Right atrium auricular region (tissue), 2 donors: ENCODE results near the gene NEU4. TPM values are rescaled to one million over a fixed set of nuclear protein-coding genes. Genes with fewer than 3 reads are reported as not detected.

Experiments used
- DNase-seq: peaks from one replicate; pipeline ENCODE4 v3.0.0-alpha.2; 2019; ENCODE audit warnings: low spot score
- H3K27ac ChIP-seq, 2 donors: fragments of 200-600 bp; sonication (generic); 1 replicate in 1 of 2; 2 replicates in 1 of 2; pipeline ENCODE4 v1.5.1; 2016 to 2019
- H3K27me3 ChIP-seq, 2 donors: fragments of 200-600 bp; sonication (generic); one replicate each; pipeline versions ENCODE4 v1.5.1 to v1.6.0; 2017 to 2019
- H3K36me3 ChIP-seq: fragments of 200-600 bp; sonication (generic); one replicate; pipeline ENCODE4 v1.5.1; 2016
- H3K4me1 ChIP-seq, 2 donors: fragments of 200-600 bp; sonication (generic); one replicate each; pipeline versions ENCODE4 v1.5.1 to v1.6.0; 2017 to 2019
- H3K4me3 ChIP-seq, 2 donors: fragments of 200-600 bp; sonication (generic); 1 replicate in 1 of 2; 2 replicates in 1 of 2; pipeline ENCODE4 v1.5.1; 2017 to 2019; ENCODE audit warnings: mild to moderate bottlenecking in 1 of 2, moderate library complexity in 1 of 2
- H3K9me3 ChIP-seq, 2 donors: fragments of 200-600 bp; sonication (generic); one replicate each; pipeline ENCODE4 v1.5.1; 2019
- CTCF ChIP-seq, 2 donors: fragments of 200-600 bp; sonication (generic); IDR thresholded peaks; one replicate each; pipeline ENCODE4 v1.5.1; 2019; ENCODE audit warnings: antibody characterized with exemption in 2 of 2
- total RNA-seq, 2 donors: library from RNA; depleted of rRNA; stranded (reverse); fragments of >200 nt; gene quantifications; one replicate each; pipeline ENCODE4 v1.1.0, GENCODE V29; 2016

NEU4 gene
- total RNA-seq, 2 donors from 2014 or later = 0.31 TPM; not detected in 1

- Histone ChIP-seq H3K9me3 (no peaks in the 10 kb centered on the region), H3K27me3 (no peaks in the 10 kb centered on the region), H3K27ac (no peak overlapping the region), H3K4me3 (no peak overlapping the region), H3K4me1 (peaks cover 0 to 23% of the 10 kb centered on the region in 2 donors), H3K36me3 (no peaks in the 10 kb centered on the region)
- TF ChIP-seq CTCF (IDR thresholded peaks at IDR 0.05) = no peak
- DNase-seq = no peak
Measured at GRCh38 chr2:241811952-241812729, 3.1 kb downstream of the NEU4 start.

DNA sequence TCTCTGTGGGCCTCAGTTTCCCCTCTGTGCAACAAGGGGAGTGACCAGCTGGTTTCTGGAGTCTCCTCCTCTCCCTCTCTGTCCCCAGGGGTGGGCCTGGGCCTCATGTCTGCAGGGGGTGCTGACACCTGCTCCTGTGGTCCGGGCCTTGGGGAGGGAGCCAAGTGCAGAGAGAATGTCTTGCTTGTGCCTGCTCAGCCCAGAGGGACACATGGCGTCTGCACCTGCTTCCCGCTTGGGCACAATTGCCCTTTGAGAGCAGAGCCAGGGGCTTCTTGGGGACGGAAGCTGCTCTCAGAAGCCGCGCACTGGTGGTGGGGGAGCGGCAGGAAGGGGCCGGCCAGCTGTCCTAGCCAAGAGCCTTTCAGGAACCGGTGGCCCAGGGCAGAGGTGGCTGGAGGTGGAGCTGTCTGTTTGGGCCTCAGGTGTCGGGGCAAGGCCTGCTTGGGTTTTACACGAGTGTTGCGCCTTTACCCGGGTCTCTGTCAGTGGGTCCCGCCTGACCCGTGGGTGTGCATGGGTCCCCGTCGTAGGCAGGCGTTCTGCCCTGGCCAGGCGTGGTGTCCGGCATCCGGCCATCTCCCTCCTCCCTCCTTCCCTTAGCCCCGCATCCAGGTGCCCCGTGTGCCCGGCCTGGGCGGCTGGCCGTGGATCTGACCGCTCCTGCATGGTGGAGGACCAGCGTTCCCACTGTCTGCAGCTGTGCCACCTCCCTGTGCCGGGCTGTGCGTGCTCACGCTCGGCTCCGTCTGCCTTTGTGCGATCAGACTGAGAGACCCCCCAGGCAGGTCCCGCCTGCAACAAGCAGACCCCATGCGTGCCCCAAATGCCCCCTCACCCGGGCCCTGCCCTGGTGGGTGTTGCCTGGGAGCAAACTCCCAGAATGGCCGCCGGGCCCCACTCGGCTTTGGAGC, 4.0 kb downstream of the NEU4 start:
- Histone ChIP-seq H3K27ac (no peak overlapping the region), H3K4me3 (no peak overlapping the region), H3K36me3 (no peaks in the 10 kb centered on the region), H3K4me1 (peaks cover 0 to 25% of the 10 kb centered on the region in 2 donors), H3K9me3 (no peaks in the 10 kb centered on the region), H3K27me3 (no peaks in the 10 kb centered on the region)
- DNase-seq = no peak
- TF ChIP-seq CTCF (IDR thresholded peaks at IDR 0.05) = no peak

GRCh38 chr2:241813644-241814392, 4.8 kb downstream of the NEU4 start:
- H3K27me3 ChIP-seq = no peaks in the 10 kb centered on the region
- no peaks in the 10 kb centered on the region for H3K36me3 ChIP-seq
- no peaks in the 10 kb centered on the region for H3K9me3 ChIP-seq
- H3K4me1 ChIP-seq = peaks cover 0 to 25% of the 10 kb centered on the region in 2 donors
- TF ChIP-seq CTCF (IDR thresholded peaks at IDR 0.05) = no peak
- no peak overlapping the region for H3K27ac ChIP-seq
- no peak for DNase-seq
- no peak overlapping the region for H3K4me3 ChIP-seq

DNA sequence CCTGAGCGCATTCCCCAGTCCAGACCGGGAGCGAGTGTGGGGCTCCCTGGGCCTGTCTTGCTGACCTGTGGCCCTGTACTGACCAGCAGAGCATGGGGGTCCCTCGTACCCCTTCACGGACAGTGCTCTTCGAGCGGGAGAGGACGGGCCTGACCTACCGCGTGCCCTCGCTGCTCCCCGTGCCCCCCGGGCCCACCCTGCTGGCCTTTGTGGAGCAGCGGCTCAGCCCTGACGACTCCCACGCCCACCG, 5.3 kb downstream of the NEU4 start:
- H3K27me3 ChIP-seq = no peaks in the 10 kb centered on the region
- no peaks in the 10 kb centered on the region for H3K9me3 ChIP-seq
- no peak overlapping the region for H3K27ac ChIP-seq
- no peak for DNase-seq
- peaks cover 0 to 25% of the 10 kb centered on the region in 2 donors for H3K4me1 ChIP-seq
- no peak for TF ChIP-seq CTCF (IDR thresholded peaks at IDR 0.05)
- no peaks in the 10 kb centered on the region for H3K36me3 ChIP-seq
- H3K4me3 ChIP-seq = no peak overlapping the region

DNA sequence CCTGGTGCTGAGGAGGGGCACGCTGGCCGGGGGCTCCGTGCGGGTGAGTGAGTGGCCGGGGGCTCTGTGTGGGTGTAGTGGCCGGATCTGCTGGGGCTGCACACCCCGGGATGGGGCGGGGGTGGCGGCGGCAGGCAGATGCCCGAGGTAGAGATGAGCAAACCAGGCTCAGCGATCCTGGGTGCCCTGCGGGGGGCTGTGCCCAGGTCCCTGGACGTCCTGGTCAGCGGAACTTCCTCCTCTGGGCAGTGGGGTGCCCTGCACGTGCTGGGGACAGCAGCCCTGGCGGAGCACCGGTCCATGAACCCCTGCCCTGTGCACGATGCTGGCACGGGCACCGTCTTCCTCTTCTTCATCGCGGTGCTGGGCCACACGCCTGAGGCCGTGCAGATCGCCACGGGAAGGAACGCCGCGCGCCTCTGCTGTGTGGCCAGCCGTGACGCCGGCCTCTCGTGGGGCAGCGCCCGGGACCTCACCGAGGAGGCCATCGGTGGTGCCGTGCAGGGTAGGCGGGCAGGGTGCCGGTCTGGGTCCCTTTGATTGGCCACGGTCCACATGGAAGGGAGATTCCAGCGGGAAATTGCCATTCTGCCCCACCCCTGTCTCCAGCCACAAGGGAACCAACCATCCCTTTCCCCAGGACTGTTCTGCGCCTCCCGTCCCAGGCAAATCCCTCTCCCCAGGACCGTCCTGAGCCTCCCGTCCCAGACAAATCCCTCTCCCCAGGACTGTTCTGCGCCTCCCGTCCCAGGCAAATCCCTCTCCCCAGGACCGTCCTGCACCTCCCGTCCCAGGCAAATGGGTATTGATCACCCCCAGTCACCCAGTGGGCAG, 5.9 kb downstream of the NEU4 start:
- Histone ChIP-seq H3K27ac (no peak overlapping the region), H3K9me3 (no peaks in the 10 kb centered on the region), H3K4me3 (no peak overlapping the region), H3K27me3 (no peaks in the 10 kb centered on the region), H3K4me1 (peaks cover 0 to 22% of the 10 kb centered on the region in 2 donors), H3K36me3 (no peaks in the 10 kb centered on the region)
- no peak for DNase-seq
- no peak for TF ChIP-seq CTCF (IDR thresholded peaks at IDR 0.05)
